HL-60 (cell line): ENCODE measurements around the gene ASB3.

ENCODE experiments used
- DNase-seq, 2 experiments: peaks; one replicate each; pipeline ENCODE4 v3.0.0-alpha.2; 2010 to 2020; ENCODE audit warnings: low read depth in 1 of 2, low spot score in 1 of 2
- H3K27ac ChIP-seq: fragments of 250-450 bp; sonication (Bioruptor Pico); replicated peaks from 2 replicates; pipeline ENCODE4 v1.5.1; 2020; ENCODE audit warnings: mild to moderate bottlenecking, moderate library complexity
- H3K27me3 ChIP-seq: fragments of 250-450 bp; sonication (Bioruptor Pico); 2 replicates; pipeline ENCODE4 v1.5.1; 2021; ENCODE audit warnings: mild to moderate bottlenecking, moderate library complexity; ENCODE audit not compliant: insufficient read depth, poor library complexity, severe bottlenecking
- H3K4me3 ChIP-seq: replicated peaks from 2 replicates; pipeline ENCODE4 v1.5.1; 2011; ENCODE audit warnings: mild to moderate bottlenecking, control low read depth, low read length; ENCODE audit not compliant: insufficient read depth
- GABPA ChIP-seq: IDR thresholded peaks from 2 replicates; pipeline ENCODE4 v1.6.1; 2012; ENCODE audit warnings: low read depth
- POLR2AphosphoS5 ChIP-seq: IDR thresholded peaks from 2 replicates; pipeline ENCODE4 v1.6.1; 2012; ENCODE audit warnings: low read depth
- SPI1 ChIP-seq: IDR thresholded peaks from 2 replicates; pipeline ENCODE4 v1.6.1; 2012; ENCODE audit warnings: low read depth, mild to moderate bottlenecking, borderline replicate concordance
- TF ChIP-seq, protein P1 (sequence below): IDR thresholded peaks from one replicate; pipeline ENCODE4 v1.5.1; 2011; ENCODE audit warnings: low read length, control low read depth, inconsistent platforms; ENCODE audit not compliant: insufficient read depth
- TF ChIP-seq, protein P2 (sequence below): IDR thresholded peaks from 2 replicates; pipeline ENCODE4 v1.6.1; 2012; ENCODE audit warnings: low read depth; ENCODE audit not compliant: insufficient replicate concordance

The ASB3 gene

DNA sequence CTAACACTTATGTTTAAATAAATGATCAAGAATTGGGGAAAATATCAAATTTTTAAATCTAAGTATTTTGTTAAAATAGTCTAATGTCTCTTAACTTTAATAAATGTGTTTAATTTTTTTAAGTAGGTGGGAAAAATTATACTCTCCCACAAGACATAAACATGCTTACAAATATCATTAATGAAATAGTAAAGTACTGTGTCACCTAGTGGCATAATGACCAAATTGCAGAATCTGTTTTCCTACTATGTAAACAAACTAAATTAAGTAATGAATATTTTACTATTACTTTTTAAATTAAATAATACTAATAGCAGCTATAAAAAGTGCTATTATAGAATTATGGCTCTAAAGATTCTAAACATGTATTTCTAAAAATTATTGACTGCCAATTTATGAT, 71.2 kb downstream of the ASB3 start:
- Histone ChIP-seq H3K4me3 (no peak overlapping the region), H3K27me3 (no peaks in the 10 kb centered on the region), H3K27ac (no peak overlapping the region)
- no peak for DNase-seq
- TF ChIP-seq, protein P1, sequence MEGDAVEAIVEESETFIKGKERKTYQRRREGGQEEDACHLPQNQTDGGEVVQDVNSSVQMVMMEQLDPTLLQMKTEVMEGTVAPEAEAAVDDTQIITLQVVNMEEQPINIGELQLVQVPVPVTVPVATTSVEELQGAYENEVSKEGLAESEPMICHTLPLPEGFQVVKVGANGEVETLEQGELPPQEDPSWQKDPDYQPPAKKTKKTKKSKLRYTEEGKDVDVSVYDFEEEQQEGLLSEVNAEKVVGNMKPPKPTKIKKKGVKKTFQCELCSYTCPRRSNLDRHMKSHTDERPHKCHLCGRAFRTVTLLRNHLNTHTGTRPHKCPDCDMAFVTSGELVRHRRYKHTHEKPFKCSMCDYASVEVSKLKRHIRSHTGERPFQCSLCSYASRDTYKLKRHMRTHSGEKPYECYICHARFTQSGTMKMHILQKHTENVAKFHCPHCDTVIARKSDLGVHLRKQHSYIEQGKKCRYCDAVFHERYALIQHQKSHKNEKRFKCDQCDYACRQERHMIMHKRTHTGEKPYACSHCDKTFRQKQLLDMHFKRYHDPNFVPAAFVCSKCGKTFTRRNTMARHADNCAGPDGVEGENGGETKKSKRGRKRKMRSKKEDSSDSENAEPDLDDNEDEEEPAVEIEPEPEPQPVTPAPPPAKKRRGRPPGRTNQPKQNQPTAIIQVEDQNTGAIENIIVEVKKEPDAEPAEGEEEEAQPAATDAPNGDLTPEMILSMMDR, result peak; percentile 19
- TF ChIP-seq POLR2AphosphoS5 (no peak), GABPA (no peak)

DNA sequence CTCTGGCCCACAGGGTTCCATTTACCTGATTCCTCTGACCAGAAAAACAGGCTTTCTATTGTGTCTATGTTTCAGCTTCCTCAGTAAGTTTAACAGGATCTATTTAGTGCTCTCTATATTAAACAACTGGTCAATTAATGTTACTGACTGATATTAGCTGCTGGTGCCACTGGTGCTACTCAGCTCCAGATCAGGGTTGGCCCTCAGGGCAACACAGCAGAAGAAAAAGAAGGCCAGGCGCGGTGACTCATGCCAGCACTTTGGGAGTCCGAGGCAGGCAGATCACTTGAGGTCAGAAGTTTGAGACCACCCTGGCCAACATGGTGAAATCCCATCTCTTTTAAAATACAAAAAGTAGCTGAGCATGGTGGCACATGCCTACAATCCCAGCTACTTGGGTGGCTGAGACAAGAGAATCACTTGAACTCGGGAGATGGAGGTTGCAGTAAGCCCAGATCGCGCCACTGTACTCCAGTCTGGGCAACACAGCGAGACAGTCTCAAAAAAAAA, 75.4 kb downstream of the ASB3 start:
- no peaks in the 10 kb centered on the region for H3K27me3 ChIP-seq
- no peak for TF ChIP-seq SPI1
- TF ChIP-seq, protein P1, result no peak
- TF ChIP-seq GABPA, result no peak
- TF ChIP-seq, protein P2, sequence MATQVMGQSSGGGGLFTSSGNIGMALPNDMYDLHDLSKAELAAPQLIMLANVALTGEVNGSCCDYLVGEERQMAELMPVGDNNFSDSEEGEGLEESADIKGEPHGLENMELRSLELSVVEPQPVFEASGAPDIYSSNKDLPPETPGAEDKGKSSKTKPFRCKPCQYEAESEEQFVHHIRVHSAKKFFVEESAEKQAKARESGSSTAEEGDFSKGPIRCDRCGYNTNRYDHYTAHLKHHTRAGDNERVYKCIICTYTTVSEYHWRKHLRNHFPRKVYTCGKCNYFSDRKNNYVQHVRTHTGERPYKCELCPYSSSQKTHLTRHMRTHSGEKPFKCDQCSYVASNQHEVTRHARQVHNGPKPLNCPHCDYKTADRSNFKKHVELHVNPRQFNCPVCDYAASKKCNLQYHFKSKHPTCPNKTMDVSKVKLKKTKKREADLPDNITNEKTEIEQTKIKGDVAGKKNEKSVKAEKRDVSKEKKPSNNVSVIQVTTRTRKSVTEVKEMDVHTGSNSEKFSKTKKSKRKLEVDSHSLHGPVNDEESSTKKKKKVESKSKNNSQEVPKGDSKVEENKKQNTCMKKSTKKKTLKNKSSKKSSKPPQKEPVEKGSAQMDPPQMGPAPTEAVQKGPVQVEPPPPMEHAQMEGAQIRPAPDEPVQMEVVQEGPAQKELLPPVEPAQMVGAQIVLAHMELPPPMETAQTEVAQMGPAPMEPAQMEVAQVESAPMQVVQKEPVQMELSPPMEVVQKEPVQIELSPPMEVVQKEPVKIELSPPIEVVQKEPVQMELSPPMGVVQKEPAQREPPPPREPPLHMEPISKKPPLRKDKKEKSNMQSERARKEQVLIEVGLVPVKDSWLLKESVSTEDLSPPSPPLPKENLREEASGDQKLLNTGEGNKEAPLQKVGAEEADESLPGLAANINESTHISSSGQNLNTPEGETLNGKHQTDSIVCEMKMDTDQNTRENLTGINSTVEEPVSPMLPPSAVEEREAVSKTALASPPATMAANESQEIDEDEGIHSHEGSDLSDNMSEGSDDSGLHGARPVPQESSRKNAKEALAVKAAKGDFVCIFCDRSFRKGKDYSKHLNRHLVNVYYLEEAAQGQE, result no peak
- TF ChIP-seq POLR2AphosphoS5, result no peak

DNA sequence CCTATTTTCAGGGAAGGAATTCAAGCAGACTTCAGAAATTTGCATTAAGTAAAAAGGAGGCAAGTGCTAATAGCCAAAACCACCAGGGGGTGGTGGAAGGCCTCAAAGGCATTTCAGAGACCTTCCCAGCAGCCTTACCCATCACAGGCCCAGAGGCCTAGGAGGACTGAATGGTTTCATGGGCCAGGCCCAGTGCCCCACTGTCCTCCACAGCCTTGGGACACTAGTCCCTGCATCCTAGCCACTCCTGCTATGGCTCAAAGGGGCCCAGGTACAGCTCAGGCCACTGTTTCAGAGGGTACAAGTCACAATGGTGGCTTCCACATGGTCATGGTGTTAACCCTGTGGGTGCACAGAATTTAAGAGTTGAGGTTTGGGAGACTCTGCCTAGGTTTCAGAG, 77.8 kb downstream of the ASB3 start:
- DNase-seq, result no peak
- H3K27me3 ChIP-seq, result no peaks in the 10 kb centered on the region
- TF ChIP-seq, protein P1, result no peak
- TF ChIP-seq SPI1, result no peak
- TF ChIP-seq GABPA, result no peak
- TF ChIP-seq, protein P2, result no peak
- no peak for TF ChIP-seq POLR2AphosphoS5
- no peak overlapping the region for H3K4me3 ChIP-seq
- H3K27ac ChIP-seq, result no peak overlapping the region

More for the DNA sequence above, 75.4 kb downstream of the ASB3 start:
- no peak overlapping the region for H3K4me3 ChIP-seq
- H3K27ac ChIP-seq, result no peak overlapping the region
- no peak for DNase-seq

DNA sequence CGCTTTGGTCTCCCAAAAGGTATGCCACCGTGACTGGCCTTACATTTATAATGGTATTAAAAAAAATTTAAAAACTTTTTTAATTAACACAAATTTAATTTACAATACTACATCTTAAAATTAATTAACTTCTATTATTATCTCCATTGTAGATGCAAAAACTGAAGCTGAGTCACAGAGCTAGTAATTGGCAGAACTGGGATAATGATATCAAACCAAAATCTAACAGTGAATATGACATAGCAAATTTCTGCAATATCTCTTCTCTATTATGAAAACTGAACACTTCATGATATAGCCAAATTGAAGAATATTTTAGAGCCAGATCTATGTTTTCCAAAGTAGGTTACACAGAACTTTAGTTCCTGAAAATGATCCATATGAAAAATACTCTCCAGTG, 85.5 kb downstream of the ASB3 start:
- no peak for DNase-seq
- Histone ChIP-seq H3K27me3 (no peaks in the 10 kb centered on the region), H3K27ac (no peak overlapping the region), H3K4me3 (no peak overlapping the region)
- TF ChIP-seq, protein P2, result no peak
- TF ChIP-seq, protein P1, result no peak
- TF ChIP-seq GABPA, result no peak
- TF ChIP-seq SPI1, result no peak
